GM12891 (cell line): Measurements from ENCODE around the gene TRPM3.

Source experiments
- POLR2A ChIP-seq: IDR thresholded peaks from 2 replicates; pipeline ENCODE4 v1.6.1; 2011; ENCODE audit warnings: low read depth, low read length, control low read depth
- POLR2AphosphoS5 ChIP-seq: IDR thresholded peaks from 2 replicates; pipeline ENCODE4 v1.6.1; 2011; ENCODE audit warnings: low read depth, low read length, control low read depth
- POU2F2 ChIP-seq: IDR thresholded peaks from 2 replicates; pipeline ENCODE4 v1.6.1; 2011; ENCODE audit warnings: low read depth, mild to moderate bottlenecking, control low read depth, low read length, moderate library complexity
- SPI1 ChIP-seq: IDR thresholded peaks from 2 replicates; pipeline ENCODE4 v1.6.1; 2011; ENCODE audit warnings: low read depth, low read length, control low read depth
- TAF1 ChIP-seq: IDR thresholded peaks from 2 replicates; pipeline ENCODE4 v1.6.1; 2011; ENCODE audit warnings: low read depth, low read length, control low read depth

DNA sequence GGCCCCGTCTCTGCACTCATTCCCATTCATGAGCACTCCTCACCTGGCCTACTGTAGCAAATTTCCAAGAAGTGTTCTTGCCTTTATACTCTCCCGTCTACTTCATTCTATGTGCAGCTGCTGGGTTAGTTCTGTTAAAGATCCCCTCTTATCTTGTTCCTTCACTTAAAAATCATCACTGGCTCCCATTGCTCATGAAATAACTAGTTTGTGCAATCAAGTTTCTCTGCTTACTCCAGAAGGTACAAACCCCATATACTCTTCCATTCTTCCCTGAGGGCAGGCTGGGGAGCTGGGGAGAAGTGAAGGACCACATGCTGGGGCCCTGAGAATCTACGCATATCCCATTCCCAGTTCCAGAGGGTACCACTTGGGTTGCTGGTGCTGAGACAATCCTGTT lies 622.6 kb downstream of the TRPM3 start:
- no peak for TF ChIP-seq POLR2AphosphoS5
- no peak for TF ChIP-seq SPI1
- TF ChIP-seq POLR2A, result no peak
- TF ChIP-seq TAF1, result no peak
- TF ChIP-seq POU2F2, result no peak
